Measurements from ENCODE around the gene MTNR1B.
A peak's percentile ranks its signal among the peaks of the same experiment; 100 is the strongest.

Gene MTNR1B

GRCh38 chr11:92962446-92962845 is 7.0 kb upstream of the MTNR1B start:
- no peak overlapping the region for H3K27ac ChIP-seq (ENCODE audit: extremely low read depth, low read depth, low read length)
- TF ChIP-seq KLF10 (tag by site-specific recombination; IDR thresholded peaks at IDR 0.05), result no peak
- no peak for TF ChIP-seq ZNF521 (tag by site-specific recombination; IDR thresholded peaks at IDR 0.05)
- TF ChIP-seq TCF7L2 (IDR thresholded peaks at IDR 0.05; ENCODE audit: borderline replicate concordance, low read depth, low read length), result no peak
- no peak for TF ChIP-seq ZFP69B (tag by site-specific recombination; IDR thresholded peaks at IDR 0.05)
- TF ChIP-seq ZNF692 (tag by site-specific recombination; IDR thresholded peaks at IDR 0.05), result no peak
- TF ChIP-seq ZBTB11 (tag by site-specific recombination; conservative IDR thresholded peaks at IDR 0.05; ENCODE audit: low read depth), result no peak
- H3K9me3 ChIP-seq (ENCODE audit: control insufficient read depth, insufficient read depth, low read depth, low read length), result no peaks in the 10 kb centered on the region
- H3K36me3 ChIP-seq (ENCODE audit: control insufficient read depth in 2 of 2, insufficient read depth in 1 of 2, low read length in 2 of 2), result no peaks in the 10 kb centered on the region
- ChIA-PET POLR2A (no interaction called here), CTCF (interaction anchor here (1.0 kb wide), 1 partner anchor 20 kb away, joined by 3 read pairs; no protein-coding TSS in a partner anchor)
- H3K4me1 ChIP-seq (ENCODE audit: control insufficient read depth, insufficient read depth, low read length), result no peaks in the 10 kb centered on the region
- H3K4me3 ChIP-seq (ENCODE audit: low read depth, low read length), result no peak overlapping the region

GRCh38 chr11:92964471-92964870 is 5.0 kb upstream of the MTNR1B start:
- H3K9me3 ChIP-seq (ENCODE audit: control insufficient read depth, insufficient read depth, low read depth, low read length), result no peaks in the 10 kb centered on the region
- no peak overlapping the region for H3K4me3 ChIP-seq (ENCODE audit: low read depth, low read length)
- ChIA-PET CTCF (no interaction called here), POLR2A (no interaction called here)
- H3K4me1 ChIP-seq (ENCODE audit: control insufficient read depth, insufficient read depth, low read length), result no peaks in the 10 kb centered on the region
- H3K27ac ChIP-seq (ENCODE audit: extremely low read depth, low read depth, low read length), result no peak overlapping the region
- H3K36me3 ChIP-seq (ENCODE audit: control insufficient read depth in 2 of 2, insufficient read depth in 1 of 2, low read length in 2 of 2), result no peaks in the 10 kb centered on the region
- TF ChIP-seq SCRT1 (tag by site-specific recombination; IDR thresholded peaks at IDR 0.05; ENCODE audit: borderline replicate concordance) (no peak), PRDM10 (tag by site-specific recombination; IDR thresholded peaks at IDR 0.05) (no peak), ZNF394 (tag by site-specific recombination; IDR thresholded peaks at IDR 0.05; ENCODE audit: borderline replicate concordance) (no peak), ZNF175 (tag by site-specific recombination; IDR thresholded peaks at IDR 0.05) (no peak), ZNF529 (tag by site-specific recombination; IDR thresholded peaks at IDR 0.05; ENCODE audit: insufficient replicate concordance) (no peak), ZBTB17 (tag by site-specific recombination; IDR thresholded peaks at IDR 0.05) (no peak), ZNF335 (tag by site-specific recombination; conservative IDR thresholded peaks at IDR 0.05) (no peak)

- CTCF ChIA-PET, result no interaction called here
- H3K36me3 ChIP-seq (ENCODE audit: control insufficient read depth in 2 of 2, insufficient read depth in 1 of 2, low read length in 2 of 2), result no peaks in the 10 kb centered on the region
- no peak for TF ChIP-seq HOXC10 (CRISPR knock-in tag; IDR thresholded peaks at IDR 0.05)
- TF ChIP-seq ZNF394 (tag by site-specific recombination; IDR thresholded peaks at IDR 0.05; ENCODE audit: borderline replicate concordance), result peak; percentile 48; the same call in 1 of the 2 replicates
- no peak for TF ChIP-seq ZFP41 (tag by site-specific recombination; IDR thresholded peaks at IDR 0.05; ENCODE audit: borderline replicate concordance)
- no peak for TF ChIP-seq KLF9 (tag by site-specific recombination; IDR thresholded peaks at IDR 0.05; ENCODE audit: low read depth)
- no peak for TF ChIP-seq ZNF654 (tag by site-specific recombination; IDR thresholded peaks at IDR 0.05; ENCODE audit: low read depth)
- 0 out of 2 replicates have a peak, but pooled peaks have one; percentile 15 for TF ChIP-seq ZBTB8A (tag by site-specific recombination; IDR thresholded peaks at IDR 0.05)
- TF ChIP-seq ZNF280D (tag by site-specific recombination; IDR thresholded peaks at IDR 0.05), result no peak
- TF ChIP-seq MZF1 (tag by site-specific recombination; IDR thresholded peaks at IDR 0.05; ENCODE audit: borderline replicate concordance), result no peak
- no peak for TF ChIP-seq GLIS2 (tag by site-specific recombination; IDR thresholded peaks at IDR 0.05)
Observed at GRCh38 chr11:92965196-92965595, 4.3 kb upstream of the MTNR1B start.

More at GRCh38 chr11:92965196-92965595, 4.3 kb upstream of the MTNR1B start:
- H3K27ac ChIP-seq (ENCODE audit: extremely low read depth, low read depth, low read length), result no peak overlapping the region
- POLR2A ChIA-PET, result no interaction called here
- H3K4me1 ChIP-seq (ENCODE audit: control insufficient read depth, insufficient read depth, low read length), result no peaks in the 10 kb centered on the region
- H3K4me3 ChIP-seq (ENCODE audit: low read depth, low read length), result no peak overlapping the region
- no peaks in the 10 kb centered on the region for H3K9me3 ChIP-seq (ENCODE audit: control insufficient read depth, insufficient read depth, low read depth, low read length)
